ENCODE results near the gene POLR2E. TPM values are rescaled to one million over a fixed set of nuclear protein-coding genes. Genes with fewer than 3 reads are reported as not detected.

POLR2E gene
- total RNA-seq, 1 experiment from 2014 or later, result 261 TPM

GRCh38 chr19:1060689-1061088 lies 34.5 kb downstream of the POLR2E start:
- Histone ChIP-seq H2BK120ac (ENCODE audit: low read depth, low read length, poor library complexity, severe bottlenecking) (no peak overlapping the region), H3K27me3 (ENCODE audit: insufficient read depth, low read length) (no peaks in the 10 kb centered on the region; the same call in 1 of the 2 replicates), H2BK20ac (ENCODE audit: low read depth, low read length, poor library complexity, severe bottlenecking) (no peak overlapping the region), H4K91ac (ENCODE audit: insufficient read length, low read depth, low read length) (no peak overlapping the region), H3K27ac (ENCODE audit: insufficient read length, low read depth, low read length) (no peak overlapping the region), H4K8ac (replicated peaks; ENCODE audit: insufficient read length, low read depth, low read length) (no peak overlapping the region), H3K23me2 (ENCODE audit: insufficient read length, low read depth, low read length, poor library complexity, severe bottlenecking) (peaks cover 19% of the 10 kb centered on the region), H3K9me3 (ENCODE audit: control insufficient read depth, low read depth, low read length) (peaks cover 19% of the 10 kb centered on the region), H4K5ac (ENCODE audit: insufficient read length, low read depth, low read length) (no peak overlapping the region), H3K9ac (ENCODE audit: extremely low read depth, insufficient read length, low read length) (no peak overlapping the region), H3K18ac (ENCODE audit: insufficient read length, low read depth, low read length) (no peak overlapping the region), H3K4me2 (ENCODE audit: insufficient read depth, insufficient read length, low read length) (no peak overlapping the region), H3K14ac (ENCODE audit: insufficient read depth, low read length) (no peak overlapping the region), H3K56ac (ENCODE audit: insufficient read length, low read depth, low read length) (no peak overlapping the region), H3K79me1 (ENCODE audit: insufficient read depth, low read depth, low read length, poor library complexity, severe bottlenecking) (no peaks in the 10 kb centered on the region), H3K23ac (ENCODE audit: insufficient read length, low read depth, low read length) (no peak overlapping the region), H3K4me1 (ENCODE audit: insufficient read depth, low read length) (peaks cover 5% of the 10 kb centered on the region; the same call in 1 of the 2 replicates), H3K79me2 (ENCODE audit: insufficient read depth, low read length) (no peaks in the 10 kb centered on the region), H3T11ph (ENCODE audit: low read length) (no peak overlapping the region), H2BK12ac (ENCODE audit: insufficient read length, low read depth, low read length) (no peak overlapping the region), H2AK5ac (ENCODE audit: insufficient read length, low read length) (no peak overlapping the region), H4K20me1 (ENCODE audit: control insufficient read depth, insufficient read depth, insufficient read length) (no peaks in the 10 kb centered on the region), H3K4ac (ENCODE audit: low read depth, low read length) (no peak overlapping the region), H2BK15ac (ENCODE audit: low read depth, low read length) (no peak overlapping the region), H2BK5ac (ENCODE audit: insufficient read length, low read length) (no peak overlapping the region), H2AFZ (ENCODE audit: low read length) (no peak overlapping the region)
- DNase-seq, result no peak
- H3K27ac Mint-ChIP-seq, result peak overlapping the region in 1 of 3 experiments; percentile 59; a peak in 1 of 7 replicates
- no peak overlapping the region for H3K4me3 Mint-ChIP-seq
- peaks cover 5% of the 10 kb centered on the region for H3K27me3 Mint-ChIP-seq (ENCODE audit: low read depth)
- H3K4me1 Mint-ChIP-seq, result peaks cover 6 to 26% of the 10 kb centered on the region in 2 experiments
- no peaks in the 10 kb centered on the region for H3K9me3 Mint-ChIP-seq
- TF ChIP-seq CTCF (conservative IDR thresholded peaks at IDR 0.05), result no peak
- peaks cover 0 to 14% (median 14%) of the 10 kb centered on the region in 3 experiments; a peak in 3 of 7 replicates for H3K36me3 Mint-ChIP-seq (ENCODE audit: insufficient read depth in 1 of 3, low read depth in 3 of 3)
- no CpG with 5 or more reads among the region's 5 CpGs for WGBS (ENCODE audit: extremely low coverage, insufficient read length, low lambda C conversion rate)
